Amniotic stem cell (primary cell): Measurements from ENCODE around the gene AGMAT.

Experiments used
- DNase-seq: peaks from one replicate; lab custom pipeline; 2025; lab: John Stamatoyannopoulos, UW

AGMAT gene, protein sequence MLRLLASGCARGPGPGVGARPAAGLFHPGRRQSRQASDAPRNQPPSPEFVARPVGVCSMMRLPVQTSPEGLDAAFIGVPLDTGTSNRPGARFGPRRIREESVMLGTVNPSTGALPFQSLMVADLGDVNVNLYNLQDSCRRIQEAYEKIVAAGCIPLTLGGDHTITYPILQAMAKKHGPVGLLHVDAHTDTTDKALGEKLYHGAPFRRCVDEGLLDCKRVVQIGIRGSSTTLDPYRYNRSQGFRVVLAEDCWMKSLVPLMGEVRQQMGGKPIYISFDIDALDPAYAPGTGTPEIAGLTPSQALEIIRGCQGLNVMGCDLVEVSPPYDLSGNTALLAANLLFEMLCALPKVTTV

DNA sequence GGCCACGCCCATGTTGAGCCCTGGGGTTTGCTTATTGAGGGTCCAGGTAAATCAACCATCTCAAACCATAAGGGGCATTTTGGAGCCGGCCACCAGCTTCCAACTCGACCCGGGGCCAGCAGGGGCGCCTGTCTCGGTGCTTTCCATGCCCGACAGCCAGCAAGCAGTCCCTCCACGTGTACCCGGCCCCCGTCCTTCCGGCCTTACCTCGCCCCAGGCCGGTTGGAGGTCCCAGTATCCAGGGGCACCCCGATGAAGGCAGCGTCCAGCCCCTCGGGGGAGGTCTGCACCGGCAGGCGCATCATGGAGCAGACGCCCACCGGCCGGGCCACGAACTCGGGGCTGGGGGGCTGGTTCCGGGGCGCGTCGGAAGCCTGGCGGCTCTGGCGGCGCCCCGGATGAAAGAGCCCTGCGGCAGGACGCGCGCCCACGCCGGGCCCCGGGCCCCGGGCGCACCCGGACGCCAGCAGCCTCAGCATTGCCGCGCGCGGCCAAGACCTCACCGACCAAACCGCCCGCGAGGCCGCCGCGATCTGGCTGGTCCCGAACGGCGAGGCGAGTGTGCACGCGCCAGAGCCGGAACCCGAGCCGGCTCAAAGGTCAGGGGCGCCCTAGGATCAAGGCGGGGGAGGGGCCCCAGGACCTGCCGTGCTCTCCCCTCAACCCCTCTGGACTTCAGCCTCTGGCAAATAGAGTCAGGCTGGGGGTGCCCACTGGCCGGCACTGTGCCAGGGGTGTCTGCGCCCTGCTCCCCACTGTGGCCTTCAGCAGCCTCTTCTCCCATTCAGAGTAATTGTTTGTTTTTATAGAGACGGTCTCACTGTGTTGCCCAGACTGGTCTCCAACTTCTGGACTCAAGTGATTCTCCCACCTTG, at the start of gene AGMAT:
TSS of gene AGMAT (minus strand) at position 563 of the 875 bp plus-strand sequence. CDS start at position 479, 84 bp downstream.
- DNase-seq = no peak

DNA sequence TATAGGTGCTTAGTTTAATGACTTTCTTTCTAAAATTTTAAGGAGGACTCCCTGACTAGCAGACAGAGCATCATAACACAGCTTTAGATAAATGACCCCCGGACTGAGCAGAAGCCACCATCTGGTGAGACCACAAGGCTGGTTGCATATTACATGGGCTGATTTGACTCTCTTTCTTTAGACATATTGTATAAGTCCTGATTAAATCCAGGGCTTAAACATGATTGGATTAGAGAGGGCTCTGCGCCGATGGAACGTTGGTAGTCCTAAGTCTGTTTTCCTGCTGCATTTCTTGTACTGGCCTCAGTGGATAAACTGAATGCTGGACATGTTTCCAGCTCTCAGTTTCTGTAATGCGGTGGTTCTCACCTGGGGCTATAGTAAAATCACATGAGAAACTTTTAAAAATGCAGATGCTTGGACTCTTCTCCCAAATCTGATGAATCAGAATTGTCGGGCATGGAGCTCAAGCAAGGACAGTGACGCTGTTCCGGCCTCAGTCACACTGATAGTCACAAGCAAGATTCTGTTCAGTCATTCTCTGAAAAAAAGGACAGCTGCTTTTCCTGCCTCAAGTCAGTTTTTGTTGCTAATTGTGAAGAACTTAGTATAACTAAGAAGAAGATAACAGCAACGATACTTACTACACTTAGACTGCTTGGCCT, 49.0 kb upstream of the AGMAT start:
- DNase-seq = no peak

DNA sequence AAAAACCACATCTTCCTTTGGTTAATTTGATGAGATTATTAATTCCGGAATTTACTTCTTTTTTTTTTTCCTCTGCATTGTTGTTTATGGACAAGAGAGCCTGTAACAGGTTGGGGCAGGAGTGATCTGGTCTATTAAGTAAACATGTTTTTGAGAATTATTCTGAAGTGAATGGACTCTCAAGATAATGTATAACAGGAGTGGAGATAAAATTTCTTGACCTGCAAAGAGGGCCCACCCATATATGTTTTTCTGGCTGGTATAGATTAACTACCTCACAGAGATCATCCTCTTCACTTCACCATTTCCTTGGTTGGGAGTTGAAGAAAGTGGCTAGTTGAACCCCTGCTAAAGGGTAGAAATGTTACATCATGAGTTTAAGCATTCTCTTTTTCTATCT, 43.2 kb upstream of the AGMAT start:
- DNase-seq = no peak

GRCh38 chr1:15627343-15627988, 42.6 kb upstream of the AGMAT start:
- DNase-seq = no peak

DNA sequence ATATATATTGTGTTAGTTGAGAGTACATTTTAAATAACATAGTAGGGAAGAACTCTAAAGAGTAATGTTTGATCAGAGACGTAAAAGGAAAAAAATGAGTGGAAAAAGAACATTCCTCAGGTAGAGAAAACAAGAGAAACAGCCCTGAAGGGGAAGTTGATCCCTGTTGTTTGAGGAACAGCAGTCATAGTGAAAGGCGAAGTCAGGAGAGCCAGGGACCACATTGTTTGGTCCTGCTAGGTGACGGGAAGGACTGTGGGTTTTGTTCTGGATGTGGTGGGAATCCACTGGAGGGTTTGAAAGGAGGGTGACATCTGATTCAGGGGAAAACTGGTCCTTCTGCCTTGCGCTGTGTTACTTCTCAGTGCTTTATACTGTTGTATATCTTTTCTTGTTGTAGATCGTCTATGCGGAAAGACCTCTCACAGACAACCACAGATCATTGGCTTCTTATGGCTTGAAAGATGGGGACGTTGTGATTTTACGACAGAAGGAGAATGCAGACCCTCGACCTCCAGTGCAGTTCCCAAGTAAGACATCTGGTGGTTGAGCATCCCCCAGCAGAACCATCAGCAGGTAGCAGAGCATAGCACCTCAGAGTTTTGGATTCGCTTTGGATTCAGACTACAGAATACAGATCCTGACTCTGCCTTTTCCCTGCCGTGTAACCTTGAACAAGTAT, 41.6 kb upstream of the AGMAT start:
- DNase-seq = no peak

- DNase-seq = no peak
These were observed 40.4 kb upstream of the AGMAT start for GRCh38 chr1:15625056-15625917.

DNA sequence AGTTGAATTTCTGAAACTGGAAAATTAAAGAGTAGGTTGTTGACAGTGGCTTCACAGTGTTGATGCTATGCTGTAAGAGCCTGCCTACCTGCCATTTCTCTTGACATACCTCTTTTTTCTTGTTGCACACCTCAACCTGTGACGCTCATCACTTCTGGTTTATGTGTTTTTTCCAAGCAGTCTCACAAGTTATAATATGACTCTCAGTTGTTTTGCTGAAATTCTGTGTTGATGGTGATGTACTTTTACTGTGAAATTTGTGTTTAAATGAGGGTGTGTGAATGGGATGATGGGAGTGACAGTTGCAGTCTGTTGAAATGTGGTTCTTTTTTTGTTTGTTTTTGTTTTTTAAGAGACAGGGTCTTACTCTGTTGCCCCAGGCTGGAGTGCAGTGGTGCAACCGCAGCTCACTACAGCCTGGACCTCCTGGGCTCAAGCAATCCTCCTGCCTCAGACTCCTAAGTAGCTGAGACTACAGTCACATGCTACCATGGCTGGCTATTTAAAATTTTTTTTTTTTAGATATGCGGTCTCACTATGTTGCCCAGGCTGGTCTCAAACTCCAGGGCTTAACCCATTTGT, 39.4 kb upstream of the AGMAT start:
- no peak for DNase-seq

DNA sequence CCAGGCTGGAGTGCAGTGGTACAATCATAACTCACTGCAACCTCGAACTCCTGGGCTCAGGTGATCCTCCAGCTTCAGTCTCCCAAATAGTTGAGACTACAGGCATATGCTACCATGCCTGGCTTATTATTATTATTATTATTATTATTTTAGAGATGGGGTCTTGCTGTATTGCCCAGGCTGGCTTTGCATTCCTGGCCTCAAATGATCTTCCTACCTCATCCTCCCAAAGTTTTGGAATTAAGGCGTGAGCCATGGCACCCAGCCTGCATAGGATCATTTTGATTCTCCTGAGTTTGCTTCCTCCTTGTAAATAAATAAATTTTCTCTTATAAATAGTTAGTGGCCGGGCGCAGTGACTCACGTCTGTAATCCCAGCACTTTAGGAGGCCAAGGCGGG, 38.6 kb upstream of the AGMAT start:
- no peak for DNase-seq

DNA sequence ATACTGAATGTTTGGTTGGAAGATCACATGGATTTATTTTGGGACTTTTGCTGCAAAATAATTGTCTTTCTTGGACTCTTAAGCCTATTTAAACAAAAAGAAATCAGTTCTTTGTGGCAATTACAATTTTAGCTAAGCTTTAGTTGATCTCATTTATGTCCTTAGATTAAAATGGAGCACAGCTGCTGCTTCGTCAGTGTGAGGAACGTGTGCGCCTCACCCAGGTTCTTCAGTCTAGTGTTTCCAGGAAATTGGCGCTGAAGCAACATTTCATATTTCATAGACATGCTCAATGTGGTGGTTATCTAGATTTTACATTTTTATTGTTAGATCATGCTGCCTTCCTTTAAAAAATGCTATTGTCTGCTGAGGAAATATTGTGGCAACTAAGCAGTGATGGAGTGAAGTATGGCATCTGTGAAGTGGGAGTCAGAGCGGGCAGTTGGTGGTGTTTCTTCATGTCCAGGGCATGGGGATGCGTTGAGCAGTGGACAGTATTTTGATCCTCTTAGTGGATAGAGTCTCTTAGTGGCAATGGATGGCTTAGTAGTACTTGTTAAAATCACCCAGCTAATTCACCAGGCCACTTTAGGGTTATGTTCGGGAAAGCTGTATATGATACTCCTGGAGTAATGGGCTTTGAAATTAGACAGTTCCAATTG, 38.0 kb upstream of the AGMAT start:
- DNase-seq = no peak

- no peak for DNase-seq
These were observed 37.1 kb upstream of the AGMAT start for GRCh38 chr1:15621975-15622374.

DNA sequence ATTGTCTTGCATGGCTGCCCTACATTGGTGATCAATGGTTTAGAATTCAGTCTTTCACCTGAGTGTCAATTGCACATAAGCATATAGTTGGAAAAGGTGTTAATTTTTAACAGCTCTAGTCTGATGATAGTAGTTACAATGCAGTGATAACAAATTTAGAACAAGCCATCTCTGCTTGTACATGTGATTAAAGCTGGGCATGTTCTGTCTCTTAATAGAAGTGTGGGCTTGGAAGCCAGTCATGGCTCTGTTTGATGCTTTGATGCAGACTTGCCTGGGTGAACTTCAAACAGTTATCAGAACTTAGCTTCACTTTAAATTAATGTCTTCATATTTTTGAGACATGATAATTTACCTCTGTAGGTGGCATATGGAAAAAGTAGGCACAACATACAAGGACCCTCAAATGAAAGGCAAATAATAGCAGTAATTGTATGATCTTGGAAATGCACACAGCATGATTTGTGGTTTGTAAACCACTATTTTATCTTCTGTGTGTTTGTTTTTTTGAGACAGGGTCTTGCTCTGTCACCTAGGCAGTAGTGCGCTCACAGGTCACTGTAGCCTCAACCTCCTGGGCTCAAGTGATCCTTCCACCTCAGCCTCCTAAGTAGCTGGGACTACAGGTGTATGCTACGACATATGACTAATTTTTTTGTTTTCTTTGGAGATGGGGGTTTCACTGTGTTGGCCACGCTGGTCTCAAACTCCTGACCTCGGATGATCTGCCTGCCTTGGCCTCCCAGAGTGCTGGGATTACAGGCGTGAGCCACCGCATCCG, 36.2 kb upstream of the AGMAT start:
- no peak for DNase-seq

DNA sequence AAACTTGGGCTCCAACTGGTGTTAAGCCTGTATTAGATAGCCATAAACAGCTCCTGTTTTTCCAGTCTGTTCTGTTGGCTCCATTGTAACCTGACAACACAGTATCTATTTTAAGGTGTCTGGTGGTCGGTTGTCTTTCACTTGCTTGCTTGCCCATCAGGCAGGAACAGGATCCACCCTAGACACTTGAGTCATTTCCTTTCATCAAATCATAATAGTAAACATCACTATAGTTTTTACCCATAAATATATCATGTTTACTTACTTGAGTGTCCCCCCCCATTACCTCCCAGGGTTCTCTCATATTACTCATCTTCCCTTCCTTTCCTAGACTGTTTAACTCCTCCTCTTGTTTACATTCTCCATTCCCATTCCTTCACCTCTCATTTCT, 35.3 kb upstream of the AGMAT start:
- DNase-seq = no peak

DNA sequence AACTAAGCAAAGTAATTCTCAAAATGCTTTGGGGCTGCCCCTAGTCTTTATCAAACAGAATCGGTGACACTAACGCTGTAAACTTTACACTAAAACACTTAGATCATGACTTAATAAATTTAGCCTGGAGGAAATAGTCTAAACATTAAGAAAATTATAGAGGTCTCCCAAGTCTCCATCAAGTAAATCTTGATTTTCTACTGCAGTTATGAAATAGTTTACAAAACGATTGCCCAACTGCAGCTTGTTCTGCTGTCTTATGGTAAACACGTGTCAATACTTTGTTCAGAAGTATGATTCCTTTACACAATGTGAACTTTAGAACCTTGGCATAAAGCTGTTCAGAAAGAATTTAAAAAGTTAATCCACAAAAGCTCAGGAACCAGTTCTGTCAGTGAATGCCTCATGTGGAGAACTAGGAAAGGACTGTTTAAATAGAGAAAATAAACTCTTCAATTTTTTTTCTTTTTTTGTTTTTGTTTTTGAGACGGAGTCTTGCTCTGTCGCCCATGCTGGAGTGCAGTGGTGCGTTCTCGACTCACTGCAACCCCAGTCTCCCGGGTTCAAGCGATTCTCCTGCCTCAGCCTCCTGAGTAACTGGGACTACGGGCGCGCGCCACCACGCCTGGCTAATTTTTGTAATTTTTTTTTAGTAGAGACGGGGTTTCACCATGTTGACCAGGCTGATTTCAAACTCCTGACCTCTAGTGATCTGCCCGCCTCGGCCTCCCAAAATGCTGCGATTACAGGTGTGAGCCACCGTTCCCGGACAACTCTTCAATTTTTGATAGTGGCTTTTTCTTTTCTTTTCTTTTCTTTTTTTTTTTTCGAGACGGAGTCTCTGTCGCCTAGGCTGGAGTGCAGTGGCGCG, 34.0 kb upstream of the AGMAT start:
- DNase-seq = peak; percentile 2

DNA sequence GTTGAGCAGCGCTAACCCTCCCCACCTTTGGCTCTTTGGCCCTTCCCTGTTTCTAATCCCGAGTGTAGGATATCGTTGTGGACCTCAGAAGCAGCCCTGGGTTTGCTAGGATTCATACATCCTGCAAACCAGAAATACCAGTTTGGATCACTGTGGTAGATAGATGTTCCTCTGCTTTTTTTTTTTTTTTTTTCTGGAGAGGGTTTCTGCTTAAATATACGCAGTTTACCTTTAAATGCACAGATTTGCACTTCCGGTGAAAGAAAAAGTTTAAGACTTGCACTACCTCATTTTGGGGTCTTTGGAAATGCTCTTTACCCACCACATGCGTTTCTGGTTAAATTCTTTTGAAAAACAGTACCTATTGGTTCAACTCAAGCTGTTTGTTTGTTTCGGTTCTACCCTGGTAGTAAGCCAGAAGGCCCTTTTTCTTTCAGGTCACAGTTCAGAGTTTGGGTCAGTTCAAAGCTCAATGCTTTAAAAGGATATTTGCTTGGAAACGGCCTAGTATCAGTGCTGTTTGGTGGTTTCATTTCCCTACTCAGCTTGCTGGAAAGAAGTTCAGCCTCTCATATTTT, 33.3 kb upstream of the AGMAT start:
- no peak for DNase-seq

DNA sequence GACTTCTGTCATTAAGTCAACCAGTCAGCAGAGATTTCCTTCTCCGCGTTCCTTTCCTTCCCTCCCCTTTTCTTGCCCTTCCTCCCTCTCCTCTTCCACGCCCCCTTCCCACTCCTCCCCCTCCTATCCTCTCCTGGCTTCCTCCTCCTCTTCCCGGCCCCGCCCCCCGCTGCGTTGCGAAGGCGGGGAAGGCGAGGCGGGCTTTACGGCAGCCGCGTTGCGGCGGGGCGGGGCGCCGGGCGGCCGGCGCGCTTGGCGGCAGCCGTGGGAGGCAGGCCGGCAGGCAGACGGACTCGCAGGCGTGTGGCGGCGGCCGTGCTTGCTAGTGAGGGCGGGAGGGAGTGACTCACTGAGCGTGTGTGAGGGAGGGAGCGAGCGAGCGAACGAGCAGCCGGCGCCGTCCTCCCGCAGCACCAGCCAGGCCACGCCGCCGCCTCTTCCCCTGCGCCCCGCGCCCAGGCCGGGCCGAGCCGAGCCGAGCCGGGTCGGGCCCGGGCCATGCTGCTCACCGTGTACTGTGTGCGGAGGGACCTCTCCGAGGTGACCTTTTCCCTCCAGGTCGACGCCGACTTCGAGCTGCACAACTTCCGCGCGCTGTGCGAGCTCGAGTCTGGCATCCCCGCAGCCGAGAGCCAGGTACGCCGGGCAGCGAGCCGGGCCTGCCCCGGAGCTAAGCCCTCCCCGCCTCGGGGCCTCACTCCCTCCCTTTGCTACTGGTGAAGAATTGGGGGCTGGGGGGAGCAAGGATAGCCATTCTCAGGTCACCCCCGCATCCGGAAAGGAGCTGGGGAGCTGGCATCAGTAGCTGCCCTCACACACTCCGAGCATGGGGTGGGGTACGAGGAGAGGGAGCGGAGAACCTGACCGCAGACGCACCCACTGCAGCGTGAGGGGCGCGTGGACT, 32.6 kb upstream of the AGMAT start, which contains the start of gene DDI2:
TSS of gene DDI2 (plus strand) at position 286 of the 904 bp plus-strand sequence. CDS start at position 499, 213 bp downstream.
- DNase-seq = peak; percentile 99
